Hepatocyte (in vitro differentiated cells): ENCODE results near the gene MED13L. TPM values are rescaled to one million over a fixed set of nuclear protein-coding genes. Genes with fewer than 3 reads are reported as not detected.

Source experiments
- DNase-seq: peaks from one replicate; pipeline ENCODE4 v3.0.0-alpha.2; 2016; ENCODE audit warnings: low spot score
- H2AFZ ChIP-seq: fragments of 200-600 bp; sonication (generic); 2 replicates; pipeline ENCODE4 v1.6.0; 2016; ENCODE audit warnings: antibody characterized with exemption, mild to moderate bottlenecking
- H3K27ac ChIP-seq: fragments of 200-600 bp; sonication (generic); 2 replicates; pipeline ENCODE4 v1.5.1; 2016; ENCODE audit warnings: mild to moderate bottlenecking
- H3K27me3 ChIP-seq: fragments of 200-600 bp; sonication (generic); 2 replicates; pipeline ENCODE4 v1.6.1; 2016
- H3K36me3 ChIP-seq: fragments of 200-600 bp; sonication (generic); replicated peaks from 2 replicates; pipeline ENCODE4 v1.5.1; 2016; ENCODE audit warnings: low read depth; ENCODE audit not compliant: insufficient read depth
- H3K4me1 ChIP-seq: fragments of 200-600 bp; sonication (generic); 2 replicates; pipeline ENCODE4 v1.5.1; 2016; ENCODE audit warnings: mild to moderate bottlenecking, moderate library complexity; ENCODE audit not compliant: insufficient read depth
- H3K4me2 ChIP-seq: fragments of 200-600 bp; sonication (generic); 2 replicates; pipeline ENCODE4 v1.6.0; 2016
- H3K4me3 ChIP-seq: fragments of 200-600 bp; sonication (generic); 2 replicates; pipeline ENCODE4 v1.5.1; 2016; ENCODE audit warnings: mild to moderate bottlenecking
- H3K79me2 ChIP-seq: fragments of 200-600 bp; sonication (generic); 2 replicates; pipeline ENCODE4 v1.6.0; 2017; ENCODE audit warnings: mild to moderate bottlenecking
- H3K9me2 ChIP-seq: fragments of 200-600 bp; sonication (generic); replicated peaks from 2 replicates; pipeline ENCODE4 v1.6.0; 2017; ENCODE audit warnings: mild to moderate bottlenecking; ENCODE audit not compliant: insufficient read depth
- H3K9me3 ChIP-seq: fragments of 200-600 bp; sonication (generic); 2 replicates; pipeline ENCODE4 v1.5.1; 2016; ENCODE audit warnings: low read depth, mild to moderate bottlenecking
- H4K20me1 ChIP-seq: fragments of 200-600 bp; sonication (generic); 2 replicates; pipeline ENCODE4 v1.6.0; 2016; ENCODE audit warnings: mild to moderate bottlenecking; ENCODE audit not compliant: insufficient read depth, poor library complexity, severe bottlenecking
- CTCF ChIP-seq: fragments of 200-600 bp; sonication (generic); IDR thresholded peaks from 2 replicates; pipeline ENCODE4 v1.5.1; 2016; ENCODE audit warnings: antibody characterized with exemption, mild to moderate bottlenecking; ENCODE audit not compliant: poor library complexity
- EZH2 ChIP-seq: fragments of 200-600 bp; sonication (generic); IDR thresholded peaks from 2 replicates; pipeline ENCODE4 v1.6.1; 2016; ENCODE audit warnings: antibody characterized with exemption, mild to moderate bottlenecking, borderline replicate concordance
- EZH2phosphoT487 ChIP-seq: fragments of 200-600 bp; sonication (generic); IDR thresholded peaks from one replicate; pipeline ENCODE4 v1.6.1; 2018; ENCODE audit warnings: antibody characterized with exemption, mild to moderate bottlenecking, low read depth, moderate library complexity; ENCODE audit not compliant: unreplicated experiment, severe bottlenecking
- WGBS: methylation state at CpG from one replicate; pipeline ENCODE4 v1.1.6; 2016; ENCODE audit warnings: low lambda C conversion rate; ENCODE audit errors: missing lambda C conversion rate; 5-methylcytosine and 5-hydroxymethylcytosine counted together
- polyA plus RNA-seq: library from polyadenylated mRNA; unstranded; fragments of >200 nt; fragmentation: Nextera tagmentation; extraction: Ambion mirVana; gene quantifications from 2 replicates; pipeline ENCODE4 v1.2.1, GENCODE V29; 2016
- total RNA-seq: library from RNA; depleted of rRNA; stranded (reverse); fragments of >200 nt; gene quantifications from 2 replicates; pipeline ENCODE4 v1.2.3, GENCODE V29; 2014

The MED13L gene
- total and polyA plus RNA-seq, 2 experiments from 2014 or later, result 23.7 to 135 TPM

GRCh38 chr12:116155383-116155782, 122.1 kb downstream of the MED13L start:
- Histone ChIP-seq H3K9me2 (no peaks in the 10 kb centered on the region), H3K4me2 (no peak overlapping the region), H3K27ac (no peak overlapping the region), H2AFZ (no peak overlapping the region), H3K36me3 (no peaks in the 10 kb centered on the region), H3K4me3 (no peak overlapping the region), H3K4me1 (peaks cover 37% of the 10 kb centered on the region), H4K20me1 (peaks cover 97% of the 10 kb centered on the region), H3K79me2 (peaks cover 100% of the 10 kb centered on the region), H3K9me3 (no peaks in the 10 kb centered on the region), H3K27me3 (no peaks in the 10 kb centered on the region)
- TF ChIP-seq CTCF (no peak), EZH2phosphoT487 (no peak), EZH2 (no peak)
- 79% methylated on average over 8 of the region's 8 CpGs for WGBS
- no peak for DNase-seq

- no peaks in the 10 kb centered on the region for H3K9me3 ChIP-seq
- peaks cover 95% of the 10 kb centered on the region for H4K20me1 ChIP-seq
- no peaks in the 10 kb centered on the region for H3K36me3 ChIP-seq
- H2AFZ ChIP-seq, result no peak overlapping the region
- peak overlapping the region; percentile 8 for H3K4me2 ChIP-seq
- DNase-seq, result no peak
- H3K4me3 ChIP-seq, result no peak overlapping the region
- H3K9me2 ChIP-seq, result no peaks in the 10 kb centered on the region
- no peak overlapping the region for H3K27ac ChIP-seq
- no peaks in the 10 kb centered on the region for H3K27me3 ChIP-seq
- H3K4me1 ChIP-seq, result peaks cover 25% of the 10 kb centered on the region
- peaks cover 100% of the 10 kb centered on the region for H3K79me2 ChIP-seq
- TF ChIP-seq CTCF (no peak), EZH2phosphoT487 (no peak), EZH2 (no peak)
- 69% methylated on average over 2 of the region's 2 CpGs for WGBS
Observed at GRCh38 chr12:116153983-116154382, 123.5 kb downstream of the MED13L start.

GRCh38 chr12:116153113-116153512, 124.4 kb downstream of the MED13L start:
- Histone ChIP-seq H3K4me3 (no peak overlapping the region), H3K36me3 (no peaks in the 10 kb centered on the region), H3K4me1 (peaks cover 20% of the 10 kb centered on the region), H3K4me2 (peak overlapping the region; percentile 8), H3K27me3 (no peaks in the 10 kb centered on the region), H4K20me1 (peaks cover 95% of the 10 kb centered on the region), H3K9me2 (no peaks in the 10 kb centered on the region), H2AFZ (no peak overlapping the region), H3K9me3 (no peaks in the 10 kb centered on the region), H3K27ac (no peak overlapping the region), H3K79me2 (peaks cover 100% of the 10 kb centered on the region)
- no peak for DNase-seq
- TF ChIP-seq EZH2 (no peak), EZH2phosphoT487 (no peak), CTCF (no peak)

- Histone ChIP-seq H3K27ac (no peak overlapping the region), H3K9me2 (no peaks in the 10 kb centered on the region), H3K27me3 (no peaks in the 10 kb centered on the region), H3K4me3 (no peak overlapping the region), H3K4me2 (peak overlapping the region; percentile 11), H3K79me2 (peaks cover 100% of the 10 kb centered on the region), H3K4me1 (peaks cover 20% of the 10 kb centered on the region), H3K9me3 (no peaks in the 10 kb centered on the region), H3K36me3 (no peaks in the 10 kb centered on the region), H2AFZ (no peak overlapping the region), H4K20me1 (peaks cover 93% of the 10 kb centered on the region)
- no peak for DNase-seq
- no peak for TF ChIP-seq EZH2
- TF ChIP-seq EZH2phosphoT487, result no peak
- TF ChIP-seq CTCF, result no peak
- WGBS, result 59% methylated on average over 4 of the region's 4 CpGs
Observed at GRCh38 chr12:116152268-116152667, 125.2 kb downstream of the MED13L start.
